Kidney (tissue), 14 donors: Measurements from ENCODE around the gene OSGEP. TPM values are rescaled to one million over a fixed set of nuclear protein-coding genes. Genes with fewer than 3 reads are reported as not detected.

Experiments
- DNase-seq, 5 donors: peaks; one replicate each; pipeline ENCODE4 v3.0.0-alpha.2; 2013 to 2020
- FAIRE-seq: peaks from 2 replicates; lab custom pipeline; 2012; peaks lifted over from hg19 to GRCh38; lab: Jason Lieb, UNC
- H3K27ac ChIP-seq, 2 donors: one replicate each; pipeline ENCODE4 v1.7.0; 2013; ENCODE audit warnings: low read depth in 2 of 2, low read length in 2 of 2, inconsistent platforms in 1 of 2
- H3K27me3 ChIP-seq: one replicate; pipeline ENCODE4 v1.7.1; 2013; ENCODE audit warnings: low read length, inconsistent platforms; ENCODE audit not compliant: control insufficient read depth, insufficient read depth
- H3K36me3 ChIP-seq, 3 donors: one replicate each; pipeline versions ENCODE4 v1.7.0 to v1.7.1; 2013; ENCODE audit warnings: low read length in 3 of 3, control low read depth in 1 of 3, inconsistent platforms in 1 of 3; ENCODE audit not compliant: insufficient read depth in 3 of 3, control insufficient read depth in 2 of 3
- H3K4me1 ChIP-seq, 3 donors: one replicate each; pipeline versions ENCODE4 v1.7.0 to v1.7.1; 2013; ENCODE audit warnings: low read length in 3 of 3, inconsistent platforms in 1 of 3, low read depth in 1 of 3; ENCODE audit not compliant: control insufficient read depth in 2 of 3, insufficient read depth in 2 of 3
- H3K4me3 ChIP-seq, 3 donors: one replicate each; pipeline versions ENCODE4 v1.7.0 to v1.8.1; 2013; ENCODE audit warnings: low read length in 3 of 3, control low read depth in 1 of 3, inconsistent platforms in 1 of 3
- H3K9ac ChIP-seq, 3 donors: one replicate each; pipeline versions ENCODE4 v1.7.0 to v1.7.1; 2013; ENCODE audit warnings: low read length in 3 of 3, control low read depth in 1 of 3, inconsistent platforms in 1 of 3
- H3K9me3 ChIP-seq, 3 donors: one replicate each; pipeline versions ENCODE4 v1.7.0 to v1.7.1; 2013; ENCODE audit warnings: low read length in 3 of 3, control low read depth in 1 of 3, inconsistent platforms in 1 of 3; ENCODE audit not compliant: control insufficient read depth in 2 of 3, insufficient read depth in 1 of 3
- intact Hi-C: fragments of 100-400 bp; cut with DNase I; formaldehyde crosslinking; loops from one replicate; pipeline ENCODE4 v1.11.1; 2022
- polyA plus RNA-seq: library from polyadenylated mRNA; stranded (reverse); fragments of 350-450 nt; fragmentation: Illumina TruSeq; extraction: RNeasy Lipid Tissue Mini Kit (QIAGEN cat#74804); gene quantifications from one replicate; pipeline ENCODE4 v1.2.3, GENCODE V29; 2014; ENCODE audit warnings: low read depth, low replicate concordance; ENCODE audit not compliant: insufficient read depth
- total RNA-seq: library from RNA; stranded (reverse); fragmentation: NEBNext Ultra II Directional; extraction: Animal tissue kit (Norgen Biotek cat#: 25700); gene quantifications from one replicate; pipeline ENCODE4 v1.2.1, GENCODE V29; 2021
- TF ChIP-seq, protein P1 (sequence below): IDR thresholded peaks from 3 replicates; pipeline ENCODE4 v1.5.1; 2012; ENCODE audit warnings: mild to moderate bottlenecking, moderate library complexity, borderline replicate concordance; ENCODE audit not compliant: insufficient read depth; ENCODE audit errors: extremely low read depth
- donor health status: control.
- donor health status: control.
- donor health status: control.
- donor health status: control.
- donor health status: control.
- donor health status: DM: yes; HTN: yes; CAD: no.
- donor health status: Normal renal cell carcinoma (clear cell type).

OSGEP gene
- total and polyA plus RNA-seq, 2 donors from 2014 or later = 30.3 to 32.4 TPM

DNA sequence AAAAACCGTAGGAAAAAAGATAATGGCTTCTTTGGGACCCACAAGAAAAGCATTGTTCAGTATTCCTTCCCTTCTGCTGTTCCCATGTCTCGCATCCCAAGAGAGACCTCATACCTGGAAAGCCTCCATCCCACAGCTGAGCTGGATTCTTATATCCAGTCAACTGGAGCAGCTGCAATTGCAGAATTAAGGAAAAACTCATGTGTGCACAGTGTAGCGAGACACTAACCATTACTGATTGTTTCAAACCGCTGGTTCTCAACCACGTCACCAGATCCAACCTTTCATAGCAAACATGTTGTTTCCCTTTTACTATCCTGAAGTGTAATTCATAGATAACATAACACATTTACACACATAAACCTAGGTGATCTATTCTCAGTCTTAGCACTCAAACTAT lies 45.3 kb upstream of the OSGEP start:
- Histone ChIP-seq H3K9me3 (no peaks in the 10 kb centered on the region), H3K27ac (no peak overlapping the region), H3K9ac (no peak overlapping the region), H3K4me1 (no peaks in the 10 kb centered on the region), H3K27me3 (no peaks in the 10 kb centered on the region), H3K4me3 (no peak overlapping the region), H3K36me3 (no peaks in the 10 kb centered on the region)
- TF ChIP-seq, protein P1, sequence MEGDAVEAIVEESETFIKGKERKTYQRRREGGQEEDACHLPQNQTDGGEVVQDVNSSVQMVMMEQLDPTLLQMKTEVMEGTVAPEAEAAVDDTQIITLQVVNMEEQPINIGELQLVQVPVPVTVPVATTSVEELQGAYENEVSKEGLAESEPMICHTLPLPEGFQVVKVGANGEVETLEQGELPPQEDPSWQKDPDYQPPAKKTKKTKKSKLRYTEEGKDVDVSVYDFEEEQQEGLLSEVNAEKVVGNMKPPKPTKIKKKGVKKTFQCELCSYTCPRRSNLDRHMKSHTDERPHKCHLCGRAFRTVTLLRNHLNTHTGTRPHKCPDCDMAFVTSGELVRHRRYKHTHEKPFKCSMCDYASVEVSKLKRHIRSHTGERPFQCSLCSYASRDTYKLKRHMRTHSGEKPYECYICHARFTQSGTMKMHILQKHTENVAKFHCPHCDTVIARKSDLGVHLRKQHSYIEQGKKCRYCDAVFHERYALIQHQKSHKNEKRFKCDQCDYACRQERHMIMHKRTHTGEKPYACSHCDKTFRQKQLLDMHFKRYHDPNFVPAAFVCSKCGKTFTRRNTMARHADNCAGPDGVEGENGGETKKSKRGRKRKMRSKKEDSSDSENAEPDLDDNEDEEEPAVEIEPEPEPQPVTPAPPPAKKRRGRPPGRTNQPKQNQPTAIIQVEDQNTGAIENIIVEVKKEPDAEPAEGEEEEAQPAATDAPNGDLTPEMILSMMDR = no peak
- FAIRE-seq = no peak
- intact Hi-C loops = no loop called here
- peak in 2 of 5 donors; percentile 26 to 45 for DNase-seq

DNA sequence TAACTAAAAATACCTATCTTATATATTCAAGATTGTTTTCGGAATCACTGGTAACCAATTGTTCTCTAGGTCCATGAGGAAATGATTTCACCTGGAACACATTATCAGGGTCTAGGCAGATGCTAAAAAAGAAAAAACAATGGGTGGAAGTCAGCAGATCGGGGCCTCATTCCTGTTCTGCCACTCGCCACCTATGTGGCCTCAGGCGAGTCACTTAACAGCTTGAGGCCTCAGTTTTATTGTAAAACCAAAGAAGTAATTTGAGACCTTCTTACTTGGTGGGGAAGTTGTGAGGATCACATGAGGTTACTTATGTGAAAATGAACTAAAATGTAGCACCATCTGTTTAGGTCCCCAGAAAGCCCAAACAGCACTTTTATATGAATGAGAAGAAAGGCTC lies 44.5 kb upstream of the OSGEP start:
- Histone ChIP-seq H3K27me3 (no peaks in the 10 kb centered on the region), H3K27ac (no peak overlapping the region), H3K9ac (no peak overlapping the region), H3K4me3 (no peak overlapping the region), H3K9me3 (no peaks in the 10 kb centered on the region), H3K36me3 (no peaks in the 10 kb centered on the region), H3K4me1 (no peaks in the 10 kb centered on the region)
- TF ChIP-seq, protein P1 = no peak
- intact Hi-C loops = no loop called here
- DNase-seq (peak in 1 of 5 donors; percentile 11), FAIRE-seq (no peak)

DNA sequence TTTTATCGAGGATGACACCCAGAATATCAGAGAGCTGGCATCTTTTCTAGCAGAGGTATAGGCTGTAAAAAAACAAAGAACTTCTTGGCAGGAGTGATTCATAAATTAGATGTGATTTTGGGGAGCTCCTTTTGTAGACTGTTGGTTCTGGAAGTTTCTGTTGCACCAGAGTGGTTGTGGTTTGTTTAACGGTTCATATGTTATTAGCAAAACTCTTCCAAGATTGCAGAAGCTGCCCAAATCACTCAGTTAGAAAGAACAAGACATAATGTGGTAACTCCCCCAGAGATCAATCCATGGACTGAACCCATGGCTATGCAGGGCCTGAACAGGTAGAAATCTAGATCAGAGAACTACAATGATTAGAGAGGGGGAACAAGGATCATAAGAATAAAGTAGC lies 44.0 kb upstream of the OSGEP start:
- H3K9me3 ChIP-seq = no peaks in the 10 kb centered on the region
- no peak for DNase-seq
- no peaks in the 10 kb centered on the region for H3K4me1 ChIP-seq
- no peak overlapping the region for H3K4me3 ChIP-seq
- no peak overlapping the region for H3K9ac ChIP-seq
- H3K27ac ChIP-seq = no peak overlapping the region
- intact Hi-C loops = no loop called here
- TF ChIP-seq, protein P1 = no peak
- H3K36me3 ChIP-seq = no peaks in the 10 kb centered on the region
- H3K27me3 ChIP-seq = no peaks in the 10 kb centered on the region
- no peak for FAIRE-seq
